ENCODE results near the gene LRIG3.
"Not testable (repeated sequence)": the region's sequence is repeated elsewhere in the genome, so short reads cannot be mapped to it uniquely, and the experiment has no call there.

Gene LRIG3, protein sequence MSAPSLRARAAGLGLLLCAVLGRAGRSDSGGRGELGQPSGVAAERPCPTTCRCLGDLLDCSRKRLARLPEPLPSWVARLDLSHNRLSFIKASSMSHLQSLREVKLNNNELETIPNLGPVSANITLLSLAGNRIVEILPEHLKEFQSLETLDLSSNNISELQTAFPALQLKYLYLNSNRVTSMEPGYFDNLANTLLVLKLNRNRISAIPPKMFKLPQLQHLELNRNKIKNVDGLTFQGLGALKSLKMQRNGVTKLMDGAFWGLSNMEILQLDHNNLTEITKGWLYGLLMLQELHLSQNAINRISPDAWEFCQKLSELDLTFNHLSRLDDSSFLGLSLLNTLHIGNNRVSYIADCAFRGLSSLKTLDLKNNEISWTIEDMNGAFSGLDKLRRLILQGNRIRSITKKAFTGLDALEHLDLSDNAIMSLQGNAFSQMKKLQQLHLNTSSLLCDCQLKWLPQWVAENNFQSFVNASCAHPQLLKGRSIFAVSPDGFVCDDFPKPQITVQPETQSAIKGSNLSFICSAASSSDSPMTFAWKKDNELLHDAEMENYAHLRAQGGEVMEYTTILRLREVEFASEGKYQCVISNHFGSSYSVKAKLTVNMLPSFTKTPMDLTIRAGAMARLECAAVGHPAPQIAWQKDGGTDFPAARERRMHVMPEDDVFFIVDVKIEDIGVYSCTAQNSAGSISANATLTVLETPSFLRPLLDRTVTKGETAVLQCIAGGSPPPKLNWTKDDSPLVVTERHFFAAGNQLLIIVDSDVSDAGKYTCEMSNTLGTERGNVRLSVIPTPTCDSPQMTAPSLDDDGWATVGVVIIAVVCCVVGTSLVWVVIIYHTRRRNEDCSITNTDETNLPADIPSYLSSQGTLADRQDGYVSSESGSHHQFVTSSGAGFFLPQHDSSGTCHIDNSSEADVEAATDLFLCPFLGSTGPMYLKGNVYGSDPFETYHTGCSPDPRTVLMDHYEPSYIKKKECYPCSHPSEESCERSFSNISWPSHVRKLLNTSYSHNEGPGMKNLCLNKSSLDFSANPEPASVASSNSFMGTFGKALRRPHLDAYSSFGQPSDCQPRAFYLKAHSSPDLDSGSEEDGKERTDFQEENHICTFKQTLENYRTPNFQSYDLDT

DNA sequence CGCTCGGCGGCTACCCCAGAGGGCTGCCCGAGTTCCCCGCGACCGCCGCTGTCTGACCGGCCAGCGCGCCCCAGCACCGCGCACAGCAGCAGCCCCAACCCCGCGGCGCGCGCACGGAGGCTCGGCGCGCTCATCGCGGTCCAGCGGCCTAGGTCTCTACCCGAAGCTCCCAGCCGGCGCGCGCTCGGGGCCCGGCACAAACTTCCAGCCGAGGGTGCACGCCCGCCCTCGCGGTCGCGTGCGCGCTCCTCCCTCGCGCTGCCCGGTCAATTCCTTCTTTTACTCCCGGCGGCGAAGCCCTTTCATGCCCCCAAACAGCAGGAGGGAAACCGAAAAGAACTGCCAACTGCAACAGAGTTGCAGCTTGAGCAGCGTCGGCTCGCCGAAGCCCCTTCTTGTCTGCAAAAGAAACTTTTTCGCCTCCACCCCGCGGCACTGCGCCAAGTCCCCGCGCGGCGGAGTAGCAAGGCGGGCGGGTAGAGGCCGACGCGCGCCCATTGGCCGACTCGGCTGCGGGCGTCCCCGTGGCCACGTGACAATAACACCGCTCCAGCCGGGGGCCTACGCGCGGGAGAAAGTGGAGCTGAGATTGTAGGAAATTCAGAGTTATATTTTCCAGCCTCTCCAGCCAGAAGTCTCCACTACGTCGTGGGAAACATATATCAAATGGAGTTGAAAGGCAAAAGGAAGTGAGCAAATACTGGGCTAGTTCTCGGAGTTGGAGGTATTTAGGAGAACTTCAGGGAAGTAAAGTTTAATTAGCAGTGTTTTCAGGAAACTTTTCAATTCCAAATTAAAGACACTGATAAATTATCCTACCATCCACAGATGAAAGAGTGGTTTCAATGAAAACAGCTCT lies at the start of gene LRIG3:
Gene LRIG3 (minus strand): TSS at position 403 of the 859 bp plus-strand sequence. CDS start 269 bp downstream, at position 134.
- peak; percentile 95 for DNase-seq

DNA sequence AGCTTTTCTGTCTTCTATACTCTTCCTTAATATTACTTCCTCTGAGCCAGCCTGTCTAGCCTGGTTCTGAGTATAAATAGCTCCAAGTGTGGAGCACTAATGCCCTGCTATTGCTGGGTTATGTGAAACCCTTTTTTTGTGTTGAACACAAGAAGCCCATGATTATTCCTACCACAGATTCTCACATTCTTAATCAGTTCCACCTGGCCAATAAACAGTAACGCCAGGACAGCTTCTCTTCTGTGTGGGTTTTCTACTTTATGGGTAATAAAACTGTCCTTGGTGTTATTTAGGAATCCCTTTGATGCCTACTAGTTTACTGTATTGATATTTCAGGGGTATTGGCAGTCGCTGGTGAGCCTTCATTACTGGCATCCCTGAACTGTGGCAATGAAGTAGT lies 48.9 kb upstream of the LRIG3 start:
- no peak for DNase-seq

DNA sequence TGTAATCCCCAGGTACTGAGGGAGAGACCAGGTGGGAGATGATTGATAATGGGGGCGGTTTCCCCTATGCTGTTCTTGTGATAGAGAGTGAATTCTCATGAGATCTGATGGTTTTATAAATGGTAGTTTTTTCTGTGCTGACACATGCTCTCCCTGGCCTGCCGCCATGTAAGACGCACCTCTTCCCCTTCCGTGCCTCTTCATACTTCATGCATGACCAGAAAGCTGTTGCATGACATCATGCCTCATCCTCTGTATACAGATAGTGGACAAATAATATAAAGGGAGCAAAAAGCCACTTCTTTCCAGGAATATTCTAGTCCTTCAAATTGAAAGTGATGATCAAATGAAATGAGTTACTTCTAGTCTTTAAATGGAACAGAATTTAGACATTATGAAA lies 47.3 kb upstream of the LRIG3 start:
- no peak for DNase-seq

DNA sequence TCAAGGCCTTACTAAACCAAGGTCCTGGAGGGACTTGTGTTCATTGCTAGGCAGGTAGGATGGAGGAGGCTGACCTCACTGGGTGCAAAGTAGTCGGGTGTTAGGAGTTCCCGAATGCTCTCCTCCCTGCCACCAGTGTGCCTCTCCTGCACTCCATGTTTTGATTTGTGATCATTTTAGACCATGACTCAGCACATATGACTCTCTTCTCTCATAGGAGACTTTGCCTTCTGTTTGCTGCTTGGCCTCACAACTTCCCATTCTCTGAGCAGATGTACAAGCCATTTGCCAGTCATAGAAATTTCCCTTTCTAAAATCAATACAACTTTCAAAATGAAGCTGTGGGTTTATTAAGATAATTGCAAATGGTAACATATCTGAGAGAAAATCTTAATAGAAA lies 46.6 kb upstream of the LRIG3 start:
- no peak for DNase-seq

DNA sequence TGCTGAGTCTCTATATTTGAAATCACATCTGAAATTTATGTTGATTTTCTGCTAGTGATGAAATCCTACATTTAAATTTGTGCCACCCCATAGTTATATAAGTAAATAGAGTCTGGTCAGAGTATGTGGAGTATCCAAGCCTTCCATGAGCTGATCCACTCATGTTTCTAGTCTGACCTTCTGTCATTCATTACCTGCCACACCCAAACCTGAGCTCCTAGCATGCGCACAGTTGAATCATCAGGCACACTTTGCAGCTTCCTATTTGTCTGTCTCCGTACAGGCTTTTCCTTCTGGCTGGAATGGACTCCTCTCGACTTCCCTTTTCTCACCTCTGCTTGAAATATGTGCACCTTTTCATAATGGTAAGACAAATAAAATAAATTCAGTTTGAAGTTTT lies 45.3 kb upstream of the LRIG3 start:
- no peak for DNase-seq

DNA sequence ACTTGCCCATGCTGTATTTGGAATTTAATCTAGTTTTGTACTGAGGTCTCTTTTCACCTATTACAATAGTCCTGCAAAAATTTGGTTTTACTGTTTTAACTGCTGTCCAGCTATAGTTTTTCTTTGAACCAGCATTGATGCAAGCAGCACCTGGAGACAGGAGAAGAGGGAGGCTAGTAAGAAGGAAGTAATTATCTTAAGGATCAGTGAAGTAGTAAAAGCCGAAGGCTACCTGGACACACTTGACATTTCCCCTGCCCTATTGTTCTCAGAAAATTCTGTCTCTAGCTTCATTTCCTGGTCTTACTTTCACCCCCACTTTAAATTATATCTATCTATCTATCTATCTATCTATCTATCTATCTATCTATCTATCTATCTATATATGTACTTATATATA lies 43.5 kb upstream of the LRIG3 start:
- DNase-seq, result no peak

DNA sequence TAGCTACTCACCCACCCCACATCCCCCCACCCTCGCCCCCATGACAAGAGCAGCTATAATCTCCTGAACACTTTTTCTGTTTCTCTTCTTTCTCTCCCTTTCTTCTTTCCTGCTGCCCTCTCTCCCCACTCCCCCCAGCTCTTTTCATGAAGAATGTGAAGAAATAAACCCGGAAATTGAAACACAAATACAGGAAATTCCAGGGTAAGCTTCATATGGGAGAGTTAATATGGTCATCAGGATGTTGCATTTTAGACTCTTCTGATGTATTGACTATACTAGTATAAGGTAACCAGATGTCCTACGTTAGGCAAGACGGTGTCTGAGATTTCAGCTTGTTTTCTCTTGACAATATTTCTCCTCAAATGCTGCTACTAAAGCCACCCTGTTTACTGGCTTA lies 41.6 kb upstream of the LRIG3 start:
- DNase-seq, result no peak

DNA sequence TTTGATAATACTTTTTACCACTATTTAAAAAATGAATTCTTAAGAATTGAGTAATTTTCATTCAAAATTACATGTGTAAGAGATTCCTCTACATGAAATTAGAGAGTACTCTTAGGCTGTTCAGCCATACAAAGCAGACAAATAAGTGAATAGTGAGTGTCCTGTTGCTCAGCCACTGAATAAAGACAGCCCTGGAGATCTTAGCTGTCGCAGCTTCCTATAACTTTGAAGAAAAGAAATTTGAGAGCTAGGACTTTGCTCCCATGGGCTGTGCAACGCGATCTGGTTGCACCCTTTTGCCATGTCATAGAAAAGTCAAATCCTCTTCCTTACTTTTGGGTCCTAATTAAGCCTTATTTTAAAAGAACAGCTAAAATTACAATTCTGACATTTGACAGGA lies 40.9 kb upstream of the LRIG3 start:
- no peak for DNase-seq

DNA sequence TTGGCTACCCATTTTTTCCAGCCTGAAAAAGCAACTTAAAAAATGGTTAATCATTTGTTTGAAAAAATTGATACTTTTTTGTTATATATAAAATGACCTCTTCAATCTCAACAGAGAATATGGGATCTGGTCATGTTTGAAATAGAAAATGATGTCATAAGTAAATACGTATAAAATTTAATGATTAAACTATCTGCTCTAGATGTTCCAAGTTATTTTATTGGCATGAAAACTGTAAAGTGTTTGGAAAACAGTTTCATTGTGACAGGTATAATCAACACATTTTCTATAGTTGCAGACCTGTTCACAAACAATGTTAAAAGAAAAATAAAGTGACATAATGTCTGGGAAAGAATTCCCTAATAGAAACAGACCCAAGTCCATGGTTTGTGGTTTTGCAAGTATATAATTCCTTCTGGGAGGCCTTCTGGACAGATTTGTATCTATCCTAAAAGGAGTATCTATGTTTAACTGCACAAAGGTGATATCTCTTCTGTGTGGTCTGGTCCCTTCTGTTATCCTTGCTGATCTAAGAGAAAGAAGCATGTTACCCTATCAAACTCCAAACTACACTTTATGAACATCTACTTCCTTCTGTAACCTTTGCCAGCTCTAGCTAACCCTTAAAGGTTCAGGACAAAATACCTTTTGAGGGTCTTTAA lies 39.5 kb upstream of the LRIG3 start:
- DNase-seq, result no peak

DNA sequence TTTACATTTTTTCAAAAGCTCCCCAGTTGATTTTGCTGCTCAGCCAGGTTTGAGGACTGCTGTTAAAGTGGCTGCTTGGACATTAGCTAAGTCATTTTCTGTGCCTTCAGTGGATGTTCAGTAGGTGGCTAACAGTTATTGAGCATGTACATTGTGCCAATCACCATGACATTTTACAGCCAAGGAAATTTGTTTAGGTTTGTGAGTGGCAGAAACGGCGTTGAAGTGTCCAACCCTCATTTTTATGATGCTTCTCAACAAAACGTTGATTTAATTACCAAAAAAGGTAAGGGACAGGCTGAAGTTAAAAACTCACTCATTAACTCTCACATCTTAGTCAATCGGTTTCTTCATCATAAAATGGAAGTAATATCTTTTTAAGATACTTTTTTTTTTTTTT lies 37.0 kb upstream of the LRIG3 start:
- no peak for DNase-seq

DNA sequence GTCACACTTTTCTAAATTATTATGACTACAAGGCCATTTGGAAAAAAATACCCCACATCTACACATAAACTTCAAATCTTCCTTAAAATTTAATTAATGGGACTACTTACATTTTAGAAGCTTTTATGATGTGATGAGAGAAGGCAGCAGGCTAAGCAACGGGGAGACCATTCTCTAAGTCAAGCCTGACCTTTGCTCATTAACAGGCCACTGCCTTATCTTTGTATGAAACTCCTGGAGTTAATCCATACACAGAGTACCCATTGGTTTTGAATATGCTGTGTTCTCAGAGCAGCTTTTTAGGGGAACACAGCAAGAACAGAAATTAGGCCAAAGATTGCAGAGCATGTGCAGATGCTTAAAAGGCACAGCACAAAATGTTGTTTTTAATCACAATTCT lies 35.5 kb upstream of the LRIG3 start:
- DNase-seq, result no peak

DNA sequence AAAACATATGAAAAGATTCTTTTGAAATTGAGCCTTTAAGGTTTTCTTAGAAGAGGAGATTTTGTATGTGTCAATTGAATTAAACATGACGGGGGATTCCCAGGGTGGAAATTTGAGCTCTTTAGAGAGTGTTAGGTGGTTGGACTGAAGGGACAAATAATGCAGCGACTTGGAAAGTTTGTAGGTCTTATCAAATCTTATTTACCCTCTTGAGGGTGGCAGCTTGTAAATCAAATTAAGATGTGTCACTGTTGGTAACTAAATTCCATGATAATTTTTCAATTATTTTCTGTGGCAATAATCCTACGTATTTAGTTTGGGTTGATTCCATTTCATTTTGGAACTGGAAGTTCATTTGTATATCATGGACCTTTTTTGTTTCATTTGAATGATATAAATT lies 33.7 kb upstream of the LRIG3 start:
- no peak for DNase-seq

DNA sequence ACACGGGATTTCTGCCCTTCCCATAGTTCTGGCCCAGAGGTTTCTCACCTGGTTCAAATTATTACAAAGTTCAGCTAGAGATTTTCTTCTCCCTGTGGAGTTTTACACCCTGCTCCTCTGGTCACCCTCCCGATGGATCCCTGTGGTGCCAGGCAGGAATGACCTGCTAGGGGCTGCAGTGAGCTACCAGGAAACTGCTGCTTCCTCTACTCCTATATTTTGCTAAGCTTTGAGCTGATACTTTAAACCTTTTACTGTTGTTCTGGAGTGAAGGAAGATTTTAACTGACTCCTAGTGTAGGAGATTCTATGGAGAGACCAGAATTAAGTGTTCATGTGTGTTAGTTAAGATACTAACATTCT lies 30.4 kb upstream of the LRIG3 start:
- no peak for DNase-seq

DNA sequence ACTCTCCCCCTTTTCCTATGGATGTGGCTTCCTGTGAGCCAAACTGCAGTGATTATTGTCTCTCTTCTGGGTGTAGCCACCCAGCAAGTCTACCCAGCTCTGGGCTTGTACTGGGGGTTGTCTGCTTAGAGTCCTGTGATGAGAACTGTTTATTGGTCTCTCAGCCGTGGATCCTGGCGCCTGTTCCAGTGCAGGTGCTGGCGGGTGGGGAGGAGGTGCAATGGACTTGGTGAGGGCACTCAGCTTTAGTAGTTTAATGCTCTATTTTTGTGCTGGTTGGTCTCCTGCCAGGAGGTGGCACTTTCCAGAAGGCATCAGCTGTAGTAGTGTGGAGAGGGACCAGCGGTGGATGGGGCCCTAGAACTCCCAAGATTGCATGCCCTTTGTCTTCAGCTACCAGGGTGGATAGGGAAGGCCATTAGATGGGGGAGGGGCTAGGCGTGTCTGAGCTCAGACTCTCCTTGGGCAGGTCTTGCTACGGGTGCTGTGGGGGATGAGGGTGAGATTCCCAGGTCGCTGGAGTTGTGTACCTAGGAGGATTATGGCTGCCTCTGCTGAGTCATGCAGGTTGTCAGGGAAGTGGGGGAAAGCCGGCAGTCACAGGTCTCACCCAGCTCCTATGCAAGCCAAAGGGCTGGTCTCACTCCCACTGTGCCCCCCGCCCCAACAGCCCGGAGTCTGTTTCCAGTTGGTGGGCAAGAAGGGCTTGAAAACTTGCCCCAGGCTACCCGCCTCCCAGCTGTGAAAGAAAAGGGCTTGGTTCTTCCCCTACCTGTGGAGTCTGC lies 29.8 kb upstream of the LRIG3 start:
- not testable (repeated sequence) for DNase-seq

DNA sequence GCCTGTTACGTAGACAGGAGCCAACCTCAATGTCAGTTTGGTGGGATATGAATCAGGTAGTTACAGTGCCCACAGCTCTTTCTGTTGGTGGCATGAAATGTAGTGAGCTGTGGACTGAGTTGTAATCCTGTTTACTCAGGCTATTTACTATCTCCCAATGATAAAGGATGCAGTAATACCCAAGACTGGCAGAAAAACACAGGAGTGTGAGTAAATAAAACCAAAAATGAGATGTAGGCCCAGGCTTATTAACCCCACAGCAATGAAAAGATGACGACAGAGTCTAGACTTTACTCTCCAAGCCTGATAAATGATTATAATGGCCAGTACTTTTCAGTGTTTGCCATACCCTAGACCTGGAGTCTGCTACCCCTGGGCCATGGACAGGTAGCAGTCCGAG lies 22.8 kb upstream of the LRIG3 start:
- DNase-seq, result no peak

DNA sequence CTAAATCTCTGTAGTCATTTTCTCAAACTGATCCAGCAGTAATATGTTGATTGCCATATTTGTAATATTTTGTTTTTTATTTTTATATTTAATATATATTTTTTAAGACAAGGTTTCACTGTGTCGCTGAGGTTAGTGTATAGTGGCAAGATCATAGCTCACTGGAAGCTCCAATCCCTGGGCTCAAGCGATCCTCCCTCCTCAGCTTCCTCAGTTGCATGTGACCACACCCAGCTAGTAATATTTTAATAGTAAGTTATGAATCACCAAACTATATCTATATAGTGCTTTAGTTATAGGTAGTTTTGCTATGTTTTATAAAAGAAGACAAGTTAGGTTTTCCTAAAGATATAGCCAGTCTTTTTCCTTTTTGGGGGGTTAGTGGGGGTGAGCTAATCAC lies 22.0 kb upstream of the LRIG3 start:
- DNase-seq, result no peak

DNA sequence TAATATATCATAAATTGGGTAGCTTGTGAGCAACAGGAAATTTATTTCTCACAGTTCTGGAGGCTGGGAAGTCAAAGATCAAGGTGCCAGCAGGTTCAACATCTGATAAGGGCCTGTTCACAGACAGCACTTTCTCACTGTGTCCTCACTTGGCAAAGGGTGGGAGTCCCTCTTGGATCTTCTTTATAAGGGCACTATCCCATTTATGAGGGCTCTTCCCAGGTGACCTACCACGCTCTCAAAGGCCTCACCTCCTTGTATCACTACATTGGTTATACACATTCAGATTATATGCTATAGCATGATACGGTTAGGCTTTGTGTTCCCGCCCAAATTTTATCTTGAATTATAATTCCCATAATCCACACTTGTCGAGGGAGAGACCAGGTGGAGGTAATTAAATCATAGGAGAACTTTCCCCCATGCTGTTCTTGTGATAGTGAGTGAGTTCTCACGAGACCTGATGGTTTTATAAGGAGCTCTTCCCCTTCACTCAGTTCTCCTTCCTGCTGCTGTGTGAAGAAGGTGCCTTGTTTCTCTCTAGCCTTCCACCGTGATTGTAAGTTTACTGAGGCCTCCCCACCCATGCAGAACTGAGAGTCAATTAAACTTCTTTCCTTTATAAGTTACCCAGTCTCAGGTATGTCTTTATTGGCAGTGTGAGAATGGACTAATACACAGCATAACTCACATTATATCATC lies 19.2 kb upstream of the LRIG3 start:
- no peak for DNase-seq

DNA sequence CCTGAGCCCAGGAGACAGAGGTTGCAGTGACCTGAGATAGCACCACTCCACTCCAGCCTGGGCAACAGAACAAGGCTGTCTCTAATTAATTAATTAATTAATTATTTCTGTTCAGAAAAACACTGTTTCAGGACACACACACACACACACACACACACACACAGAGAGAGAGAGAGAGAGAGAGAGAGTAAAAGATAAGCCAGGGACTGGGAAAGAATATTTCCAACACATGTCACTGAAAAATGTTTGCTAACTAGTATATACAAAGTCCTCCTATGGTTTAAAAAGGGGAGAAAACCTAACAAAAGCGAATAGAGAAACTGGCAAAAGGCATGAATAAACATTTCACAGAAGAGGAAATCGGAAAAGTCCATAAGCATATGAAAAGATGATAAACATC lies 18.1 kb upstream of the LRIG3 start:
- DNase-seq, result no peak

DNA sequence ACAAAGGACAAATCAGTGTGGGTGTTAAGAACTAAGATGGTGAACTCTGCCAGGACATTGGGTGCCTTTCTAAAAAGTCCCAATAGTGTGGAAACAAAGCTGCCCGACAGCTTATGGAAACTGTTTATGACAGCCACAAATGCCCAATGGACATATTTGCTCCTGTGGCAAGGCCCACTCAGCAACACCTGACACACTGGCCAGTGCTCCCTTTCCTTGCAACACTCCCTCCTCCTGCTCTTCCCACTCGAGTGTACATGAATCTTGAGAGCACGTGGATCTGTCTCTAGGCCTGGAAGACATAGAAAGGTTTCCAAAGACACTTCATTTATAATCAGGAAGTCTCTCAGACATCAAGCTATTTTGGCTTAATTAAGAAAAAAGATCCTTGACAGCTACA lies 14.2 kb upstream of the LRIG3 start:
- DNase-seq, result no peak

DNA sequence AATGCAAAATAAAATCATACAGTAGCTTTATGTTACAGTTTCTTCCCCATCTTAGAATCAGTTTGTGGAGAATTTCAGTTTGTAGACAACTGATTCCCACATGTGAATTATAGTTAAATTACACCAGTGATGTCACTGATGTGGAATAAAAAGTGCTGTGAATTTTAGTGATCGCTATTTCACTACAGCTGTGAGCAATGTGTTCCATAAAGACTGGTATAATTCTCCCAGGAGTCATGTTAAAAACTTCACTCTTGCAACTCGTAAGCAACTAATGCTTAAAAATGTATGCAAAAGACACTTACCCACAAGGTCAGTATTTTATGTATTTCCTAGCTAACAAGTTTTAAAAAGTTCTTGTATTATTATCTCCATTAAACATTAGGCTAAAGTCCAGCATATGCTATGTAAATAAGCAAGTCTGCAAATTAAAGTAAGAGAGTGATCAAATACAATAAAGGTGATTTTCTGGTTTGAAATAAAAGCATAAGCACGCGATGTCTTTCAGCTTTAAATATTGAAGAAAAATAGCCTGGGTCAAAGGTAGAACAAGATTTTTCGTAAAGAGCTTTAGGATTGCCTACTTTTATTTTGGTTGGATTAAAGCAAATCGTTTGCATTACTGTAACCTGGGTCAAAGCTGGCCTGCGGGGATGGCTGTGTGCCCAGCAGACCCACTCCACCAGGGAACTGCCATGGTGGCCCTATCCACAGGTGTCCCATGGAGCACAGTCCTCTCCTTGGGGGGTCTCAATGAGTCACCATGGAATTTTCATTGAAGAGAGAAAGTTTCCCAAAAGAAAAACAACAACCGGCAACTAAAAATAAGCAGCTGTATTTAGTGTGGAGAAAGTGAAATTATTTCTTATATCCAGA lies 12.7 kb upstream of the LRIG3 start:
- no peak for DNase-seq
